ENCODE measurements around the gene PPM1H. TPM values are rescaled to one million over a fixed set of nuclear protein-coding genes. Genes with fewer than 3 reads are reported as not detected.
"Not testable (repeated sequence)": the region's sequence is repeated elsewhere in the genome, so short reads cannot be mapped to it uniquely, and the experiment has no call there.

PPM1H gene
- total RNA-seq, 2 donors from 2014 or later, result 27.0 to 46.9 TPM

DNA sequence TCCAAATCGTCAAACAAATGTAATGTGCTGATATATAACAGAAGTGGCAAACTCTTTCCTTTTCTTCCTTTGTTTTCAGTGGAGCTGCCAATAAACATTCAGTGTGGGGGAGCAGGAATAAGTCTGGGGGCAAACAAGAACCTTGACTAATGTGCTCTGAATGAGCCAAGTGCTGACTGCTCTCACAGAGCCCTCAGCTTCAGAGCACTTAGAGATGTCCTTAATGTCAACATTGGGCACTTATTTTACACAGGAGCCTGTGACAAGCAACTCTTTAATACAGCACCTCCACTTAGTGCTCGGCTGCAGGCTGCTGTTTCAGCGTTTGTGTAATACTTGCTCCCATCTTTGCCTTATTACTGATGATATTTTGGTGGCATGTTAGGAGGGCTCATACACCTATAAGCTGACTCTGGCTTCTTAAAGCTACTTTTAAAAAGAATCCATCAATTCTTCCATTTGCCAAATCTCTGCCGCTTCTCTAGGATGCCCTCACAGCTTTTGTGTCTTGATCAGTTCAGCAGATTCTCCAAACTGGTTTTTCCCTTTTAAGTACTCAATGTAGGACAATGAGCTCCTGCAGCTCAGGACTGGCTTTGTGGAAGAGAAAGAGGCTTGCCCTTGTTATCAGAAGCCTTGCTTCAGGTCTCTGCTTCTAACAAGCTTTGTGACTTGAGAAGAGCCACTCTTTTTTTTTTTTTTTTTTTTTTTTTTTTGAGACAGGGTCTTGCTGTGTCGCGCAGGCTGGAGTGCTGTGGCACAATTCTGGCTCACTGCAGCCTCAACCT is 261.7 kb downstream of the PPM1H start:
- H3K4me3 ChIP-seq, result no peak overlapping the region
- H3K9me3 ChIP-seq, result no peaks in the 10 kb centered on the region
- no peaks in the 10 kb centered on the region for H3K27me3 ChIP-seq (replicated peaks; ENCODE audit: insufficient read depth)
- no peaks in the 10 kb centered on the region for H3K36me3 ChIP-seq
- H3K4me1 ChIP-seq (replicated peaks), result no peaks in the 10 kb centered on the region
- intact Hi-C loops (cut with DNase I), result no loop called here
- DNase-seq (ENCODE audit: low spot score), result no peak
- TF ChIP-seq CTCF (IDR thresholded peaks at IDR 0.05) (no peak), POLR2AphosphoS5 (IDR thresholded peaks at IDR 0.05) (no peak), POLR2A (IDR thresholded peaks at IDR 0.05) (no peak)
- 73% methylated on average over 6 of the region's 6 CpGs for WGBS
- H3K27ac ChIP-seq, result no peak overlapping the region

DNA sequence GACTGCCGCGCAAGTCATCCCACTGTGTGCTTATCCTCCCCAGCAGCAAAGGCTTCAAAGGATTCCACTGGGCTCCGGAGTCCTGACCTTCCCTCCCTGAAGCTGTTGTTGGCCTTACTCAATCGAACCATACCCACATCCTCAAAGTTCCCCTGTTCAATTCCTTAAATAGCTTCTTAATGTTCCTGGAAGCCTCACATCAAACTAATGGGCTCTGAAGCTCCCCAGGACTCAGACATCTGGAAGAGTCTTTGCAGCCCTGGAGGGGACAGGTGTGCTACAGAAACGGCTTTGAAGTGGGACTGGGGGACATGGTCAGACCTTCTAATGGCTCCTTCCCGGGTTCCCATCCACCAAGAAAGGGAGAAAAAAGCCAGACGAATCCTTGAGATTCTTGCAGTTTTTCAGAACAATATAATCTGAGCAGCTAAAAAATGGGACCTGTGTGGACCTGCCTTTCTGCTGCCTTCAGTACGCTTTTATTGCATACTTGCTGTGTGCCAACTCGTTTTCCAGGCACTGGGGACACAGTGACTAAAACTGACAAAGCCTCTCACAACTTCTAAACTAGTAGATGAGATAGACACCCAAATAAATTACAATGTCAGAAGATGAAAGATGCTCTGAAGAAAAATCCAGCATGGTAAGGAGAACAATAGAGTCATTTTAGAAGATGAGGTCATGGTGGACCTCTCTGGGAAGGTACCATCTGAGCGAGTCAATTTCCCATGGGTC is 263.8 kb downstream of the PPM1H start:
- H3K36me3 ChIP-seq, result no peaks in the 10 kb centered on the region
- intact Hi-C loops (cut with DNase I), result no loop called here
- H3K4me3 ChIP-seq, result no peak overlapping the region
- no peak for TF ChIP-seq CTCF (IDR thresholded peaks at IDR 0.05)
- no peaks in the 10 kb centered on the region for H3K27me3 ChIP-seq (replicated peaks; ENCODE audit: insufficient read depth)
- no peaks in the 10 kb centered on the region for H3K9me3 ChIP-seq
- H3K4me1 ChIP-seq (replicated peaks), result no peaks in the 10 kb centered on the region
- DNase-seq (ENCODE audit: low spot score), result peak; percentile 21
- 60% methylated on average over 10 of the region's 10 CpGs for WGBS
- H3K27ac ChIP-seq, result no peak overlapping the region

DNA sequence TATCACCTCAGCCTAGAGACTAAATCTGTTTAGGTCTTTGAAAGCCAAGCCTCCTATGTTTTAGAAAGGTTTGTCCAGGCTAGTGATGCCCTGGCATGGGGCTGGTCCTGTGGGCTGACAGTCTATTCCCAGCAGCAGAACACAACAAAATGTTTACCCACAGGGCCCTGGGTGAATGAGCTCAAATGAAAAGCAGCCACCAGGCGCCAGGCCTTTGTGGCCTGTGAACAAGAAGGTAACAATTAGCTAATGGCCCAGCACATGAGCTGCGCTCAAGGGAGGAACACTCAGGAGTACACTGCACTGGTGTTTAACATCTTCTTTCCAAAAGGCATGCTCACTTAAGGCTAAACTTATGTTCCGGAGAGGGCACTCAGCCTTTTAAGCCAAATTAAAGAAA is 266.2 kb downstream of the PPM1H start:
- H3K4me1 ChIP-seq (replicated peaks), result no peaks in the 10 kb centered on the region
- H3K9me3 ChIP-seq, result no peaks in the 10 kb centered on the region
- TF ChIP-seq POLR2A (IDR thresholded peaks at IDR 0.05) (no peak), POLR2AphosphoS5 (IDR thresholded peaks at IDR 0.05) (no peak), CTCF (IDR thresholded peaks at IDR 0.05) (no peak)
- intact Hi-C loops (cut with DNase I), result no loop called here
- H3K36me3 ChIP-seq, result no peaks in the 10 kb centered on the region
- DNase-seq (ENCODE audit: low spot score), result no peak
- no peak overlapping the region for H3K4me3 ChIP-seq
- 98% methylated on average over 3 of the region's 3 CpGs for whole genome bisulfite sequencing
- no peaks in the 10 kb centered on the region for H3K27me3 ChIP-seq (replicated peaks; ENCODE audit: insufficient read depth)
- no peak overlapping the region for H3K27ac ChIP-seq

- H3K4me3 ChIP-seq; H3K9me3 ChIP-seq; H3K27me3 ChIP-seq (replicated peaks; ENCODE audit: insufficient read depth); intact Hi-C loops (cut with DNase I); H3K27ac ChIP-seq; H3K36me3 ChIP-seq; H3K4me1 ChIP-seq (replicated peaks); DNase-seq (ENCODE audit: low spot score): not testable (repeated sequence)
- 96% methylated on average over 5 of the region's 5 CpGs for WGBS
These were observed 270.0 kb downstream of the PPM1H start for GRCh38 chr12:62664951-62665350.

DNA sequence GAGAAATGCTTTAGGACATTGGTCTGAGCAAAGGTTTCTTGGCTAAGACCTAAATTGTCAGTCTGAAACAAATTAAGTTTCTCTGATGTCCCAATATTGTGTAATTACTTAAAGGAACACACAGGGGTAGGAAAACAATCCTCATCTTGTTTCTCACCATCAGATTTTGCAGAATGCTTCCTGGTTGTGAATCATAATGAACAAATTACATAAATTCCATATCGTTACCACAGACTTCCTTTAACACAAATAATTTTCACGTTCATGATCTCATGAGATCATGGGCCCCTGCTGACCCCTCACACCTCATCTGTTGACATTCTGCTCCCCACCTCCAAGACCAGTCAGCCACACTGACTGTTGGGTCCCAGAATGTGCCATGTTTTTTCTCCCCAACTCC is 274.2 kb downstream of the PPM1H start:
- no peak for DNase-seq (ENCODE audit: low spot score)

More for the DNA sequence above, 274.2 kb downstream of the PPM1H start:
- no peaks in the 10 kb centered on the region for H3K4me1 ChIP-seq (replicated peaks)
- TF ChIP-seq POLR2AphosphoS5 (IDR thresholded peaks at IDR 0.05) (no peak), POLR2A (IDR thresholded peaks at IDR 0.05) (no peak), CTCF (IDR thresholded peaks at IDR 0.05) (no peak)
- no peaks in the 10 kb centered on the region for H3K27me3 ChIP-seq (replicated peaks; ENCODE audit: insufficient read depth)
- 75% methylated on average over 2 of the region's 2 CpGs for WGBS
- H3K36me3 ChIP-seq, result no peaks in the 10 kb centered on the region
- H3K27ac ChIP-seq, result no peak overlapping the region
- H3K9me3 ChIP-seq, result no peaks in the 10 kb centered on the region
- H3K4me3 ChIP-seq, result no peak overlapping the region
- intact Hi-C loops (cut with DNase I), result no loop called here

Data from prostate gland (tissue), 2 donors.